HepG2 (cell line): ENCODE results near the gene VWCE. TPM values are rescaled to one million over a fixed set of nuclear protein-coding genes. Genes with fewer than 3 reads are reported as not detected.

Source experiments
- AGO1 ChIP-seq: fragments of 200-400 bp; formaldehyde crosslinking; IDR thresholded peaks from 2 replicates; pipeline ENCODE4 v1.6.1; 2017; ENCODE audit warnings: mild to moderate bottlenecking, low read depth, low read length, moderate library complexity; ENCODE audit not compliant: poor library complexity, severe bottlenecking
- ARNTL ChIP-seq: sonication (generic); formaldehyde crosslinking; IDR thresholded peaks from 2 replicates; pipeline ENCODE4 v1.4.0; 2020; ENCODE audit warnings: mild to moderate bottlenecking, missing genetic modification reagents
- CREB3 ChIP-seq: sonication (generic); formaldehyde crosslinking; IDR thresholded peaks from 2 replicates; pipeline ENCODE4 v1.5.0; 2020; ENCODE audit warnings: missing genetic modification reagents
- DBP ChIP-seq: sonication (generic); formaldehyde crosslinking; IDR thresholded peaks from 2 replicates; pipeline ENCODE4 v1.4.0; 2020; ENCODE audit warnings: missing genetic modification reagents; ENCODE audit errors: not compliant biosample characterization
- DNMT3B ChIP-seq: conservative IDR thresholded peaks from 2 replicates; pipeline ENCODE4 v1.6.1; 2016; ENCODE audit warnings: missing biosample characterization, control low read depth
- EP300 ChIP-seq, 3 experiments: sonication (generic) in 1 of 3; formaldehyde crosslinking in 1 of 3; IDR thresholded peaks; 2 replicates each; pipeline versions ENCODE4 v1.5.1 to v1.6.1; 2011 to 2020; ENCODE audit warnings: low read depth in 2 of 3, low read length in 2 of 3, borderline replicate concordance in 1 of 3, improper control_type of control experiment in 1 of 3, mild to moderate bottlenecking in 1 of 3, missing genetic modification reagents in 1 of 3, moderate library complexity in 1 of 3
- ERF ChIP-seq: IDR thresholded peaks from 2 replicates; pipeline ENCODE4 v1.6.1; 2018; ENCODE audit warnings: missing biosample characterization, missing genetic modification reagents
- HNF4A ChIP-seq: sonication (generic); formaldehyde crosslinking; IDR thresholded peaks from 2 replicates; pipeline ENCODE4 v1.4.0; 2020; ENCODE audit warnings: missing genetic modification reagents
- HNRNPK ChIP-seq: fragments of 200-400 bp; formaldehyde crosslinking; IDR thresholded peaks from 2 replicates; pipeline ENCODE4 v1.6.1; 2018; ENCODE audit warnings: low read length, low read depth, moderate library complexity, mild to moderate bottlenecking; ENCODE audit not compliant: poor library complexity, severe bottlenecking
- IRF9 ChIP-seq: sonication (generic); formaldehyde crosslinking; IDR thresholded peaks from 2 replicates; pipeline ENCODE4 v1.8.0; 2022; ENCODE audit warnings: missing genetic modification reagents, mild to moderate bottlenecking, borderline replicate concordance
- JDP2 ChIP-seq: sonication (generic); formaldehyde crosslinking; IDR thresholded peaks from 2 replicates; pipeline ENCODE4 v1.8.1; 2022; ENCODE audit warnings: missing genetic modification reagents, borderline replicate concordance
- MEIS2 ChIP-seq: sonication (generic); formaldehyde crosslinking; IDR thresholded peaks from 2 replicates; pipeline ENCODE4 v1.9.0; 2021; ENCODE audit warnings: mild to moderate bottlenecking, missing genetic modification reagents
- MXD4 ChIP-seq: IDR thresholded peaks from 2 replicates; pipeline ENCODE4 v1.6.1; 2016; ENCODE audit warnings: mild to moderate bottlenecking, missing biosample characterization, missing genetic modification reagents
- NFE2L2 ChIP-seq: fragments of 150-350 bp; IDR thresholded peaks from 2 replicates; pipeline ENCODE4 v1.6.1; 2014; ENCODE audit warnings: low read length
- NR2F1 ChIP-seq, 2 experiments: fragments of 450-650 bp in 1 of 2; formaldehyde crosslinking in 1 of 2; IDR thresholded peaks; 2 replicates each; pipeline versions ENCODE4 v1.5.0 to v1.6.1; 2016 to 2020; ENCODE audit warnings: mild to moderate bottlenecking in 1 of 2, missing compliant biosample characterization in 1 of 2, missing genetic modification reagents in 1 of 2, moderate library complexity in 1 of 2
- POLR2AphosphoS5 ChIP-seq: IDR thresholded peaks from 2 replicates; pipeline ENCODE4 v1.6.1; 2012; ENCODE audit warnings: low read depth, low read length
- PRDM10 ChIP-seq: sonication (generic); formaldehyde crosslinking; IDR thresholded peaks from 2 replicates; pipeline ENCODE4 v1.4.0; 2020; ENCODE audit warnings: low read depth, missing genetic modification reagents
- THAP8 ChIP-seq: sonication (generic); formaldehyde crosslinking; IDR thresholded peaks from 2 replicates; pipeline ENCODE4 v1.5.1; 2020; ENCODE audit warnings: missing genetic modification reagents, mild to moderate bottlenecking, borderline replicate concordance
- ZFP37 ChIP-seq: sonication (generic); formaldehyde crosslinking; IDR thresholded peaks from 2 replicates; pipeline ENCODE4 v1.4.0; 2020; ENCODE audit warnings: missing genetic modification reagents, borderline replicate concordance
- ZNF17 ChIP-seq: sonication (generic); formaldehyde crosslinking; IDR thresholded peaks from 2 replicates; pipeline ENCODE4 v1.5.0; 2020; ENCODE audit warnings: mild to moderate bottlenecking, missing genetic modification reagents
- ZNF234 ChIP-seq: sonication (generic); formaldehyde crosslinking; conservative IDR thresholded peaks from 2 replicates; pipeline ENCODE4 v1.5.1; 2020; ENCODE audit warnings: mild to moderate bottlenecking, missing genetic modification reagents
- ZNF260 ChIP-seq: sonication (generic); formaldehyde crosslinking; IDR thresholded peaks from 2 replicates; pipeline ENCODE4 v1.4.0; 2020; ENCODE audit warnings: missing genetic modification reagents, low read depth, mild to moderate bottlenecking, borderline replicate concordance
- ZNF317 ChIP-seq: sonication (generic); formaldehyde crosslinking; IDR thresholded peaks from 2 replicates; pipeline ENCODE4 v1.5.0; 2020; ENCODE audit warnings: mild to moderate bottlenecking, missing genetic modification reagents
- ZNF839 ChIP-seq: sonication (generic); formaldehyde crosslinking; IDR thresholded peaks from 2 replicates; pipeline ENCODE4 v1.4.0; 2020; ENCODE audit warnings: missing genetic modification reagents, mild to moderate bottlenecking, borderline replicate concordance
- polyA plus RNA-seq, 8 experiments: library from polyadenylated mRNA; depleted of rRNA in 3 of 8; stranded (reverse) in 7 of 8; unstranded in 1 of 8; fragments of >200 nt; fragmentation: Illumina TruSeq in 4 of 8; extraction: Trizol in 4 of 8; gene quantifications; 2 replicates each; pipeline versions ENCODE4 v1.2.1 to v1.2.3, GENCODE V29; 2011 to 2016; ENCODE audit warnings: low read depth in 4 of 8, missing spikeins in 1 of 8, mixed read lengths in 1 of 8; ENCODE audit not compliant: insufficient read depth in 1 of 8
- total RNA-seq, 5 experiments: library from RNA; depleted of rRNA; stranded (reverse); fragments of >200 nt; fragmentation: Illumina TruSeq; extraction: Trizol; gene quantifications; 2 replicates each; pipeline ENCODE4 v1.2.3, GENCODE V29; 2016; ENCODE audit warnings: low read depth in 1 of 5

VWCE gene
- total and polyA plus RNA-seq, 2 of the 13 experiments (the other 11 are each of a cell fraction or from before 2014, with no cell fraction given): 27.6 to 58.3 TPM

- TF ChIP-seq ZNF260 (CRISPR knock-in tag) (no peak), DNMT3B (CRISPR knock-in tag) (no peak), HNRNPK (no peak), ZNF234 (no peak), ZNF317 (no peak), MEIS2 (CRISPR knock-in tag) (no peak), EP300 (IDR thresholded peaks at IDR 0.05; ENCODE audit: low read depth in 2 of 2, low read length in 2 of 2) (peak in 1 of 2 experiments; percentile 73; a peak in 2 of 4 replicates), EP300 (CRISPR knock-in tag; IDR thresholded peaks at IDR 0.05; ENCODE audit: borderline replicate concordance) (no peak), JDP2 (CRISPR knock-in tag) (no peak), ZNF17 (no peak), POLR2AphosphoS5 (peak; percentile 53), NR2F1 (CRISPR knock-in tag; IDR thresholded peaks at IDR 0.05) (no peak), ZFP37 (CRISPR knock-in tag) (no peak), ERF (CRISPR knock-in tag) (peak; percentile 62; the same call in 1 of the 2 replicates), ZNF839 (CRISPR knock-in tag) (no peak), PRDM10 (CRISPR knock-in tag) (no peak), AGO1 (no peak), CREB3 (CRISPR knock-in tag) (no peak), IRF9 (CRISPR knock-in tag) (no peak), HNF4A (CRISPR knock-in tag) (peak; percentile 58), THAP8 (CRISPR knock-in tag) (no peak), DBP (CRISPR knock-in tag) (no peak), NFE2L2 (no peak), ARNTL (no peak), MXD4 (CRISPR knock-in tag) (no peak)
Measured at GRCh38 chr11:61265357-61265756, 29.8 kb downstream of the VWCE start (continued).
